Natural killer cell (primary cell): ENCODE data around the gene KPNB1. TPM values are rescaled to one million over a fixed set of nuclear protein-coding genes. Genes with fewer than 3 reads are reported as not detected.

Experiments
- ATAC-seq, 3 donors: fragments of 150-1000 bp in 2 of 3; fragments of 200-7000 bp in 1 of 3; cut with Tn5 transposase; 1 replicate in 1 of 3; 2 replicates in 2 of 3; pipeline ENCODE4 v1.10.0; 2021; ENCODE audit warnings: mild to moderate bottlenecking in 2 of 3, moderate library complexity in 2 of 3
- DNase-seq, 2 donors: peaks; one replicate each; pipeline versions ENCODE4 v3.0.0 to v3.0.0-alpha.2; 2013 to 2021; ENCODE audit warnings: mixed read lengths in 1 of 2
- H3K27ac ChIP-seq: one replicate; pipeline ENCODE4 v1.5.1; 2013; ENCODE audit warnings: mild to moderate bottlenecking, low read length
- H3K27me3 ChIP-seq: one replicate; pipeline ENCODE4 v1.6.1; 2013; ENCODE audit warnings: low read length; ENCODE audit not compliant: control insufficient read depth, insufficient read depth
- H3K36me3 ChIP-seq: one replicate; pipeline ENCODE4 v1.6.1; 2013; ENCODE audit warnings: low read length; ENCODE audit not compliant: control insufficient read depth, insufficient read depth
- H3K4me1 ChIP-seq: one replicate; pipeline ENCODE4 v1.6.1; 2013; ENCODE audit warnings: low read length; ENCODE audit not compliant: control insufficient read depth, insufficient read depth
- H3K4me3 ChIP-seq: one replicate; pipeline ENCODE4 v1.5.1; 2013; ENCODE audit warnings: low read length
- H3K9me3 ChIP-seq: one replicate; pipeline ENCODE4 v1.6.1; 2013; ENCODE audit warnings: low read length; ENCODE audit not compliant: control insufficient read depth, insufficient read depth
- H3K27ac Mint-ChIP-seq, 2 donors: one replicate each; pipeline ENCODE4 v1.8.0; 2022; ENCODE audit warnings: mild to moderate bottlenecking in 2 of 2, mixed read lengths in 2 of 2, moderate library complexity in 1 of 2
- H3K27me3 Mint-ChIP-seq, 2 donors: one replicate each; pipeline ENCODE4 v1.8.0; 2022; ENCODE audit warnings: low read depth in 2 of 2, mixed read lengths in 2 of 2
- H3K36me3 Mint-ChIP-seq: one replicate; pipeline ENCODE4 v1.8.0; 2022; ENCODE audit warnings: mixed read lengths
- H3K4me1 Mint-ChIP-seq, 2 donors: one replicate each; pipeline ENCODE4 v1.8.0; 2022; ENCODE audit warnings: mixed read lengths in 2 of 2
- H3K4me3 Mint-ChIP-seq: one replicate; pipeline ENCODE4 v1.8.0; 2022; ENCODE audit warnings: mild to moderate bottlenecking, moderate library complexity, mixed read lengths
- H3K9me3 Mint-ChIP-seq, 2 donors: one replicate each; pipeline ENCODE4 v1.8.0; 2022; ENCODE audit warnings: mixed read lengths in 2 of 2
- WGBS: methylation state at CpG from one replicate; pipeline ENCODE4 v1.1.7; 2013; ENCODE audit warnings: missing lambda C conversion rate; ENCODE audit not compliant: insufficient coverage; 5-methylcytosine and 5-hydroxymethylcytosine counted together
- intact Hi-C: fragments of 100-400 bp; cut with micrococcal nuclease; formaldehyde crosslinking; loops from one replicate; pipeline ENCODE4 v1.14.2; 2022
- total RNA-seq, 4 donors: library from RNA; stranded (reverse); fragments of 120-200 nt in 1 of 4; gene quantifications; one replicate each; pipeline versions ENCODE4 v1.2.3 to v1.2.4, GENCODE V29; 2013 to 2022
- TF ChIP-seq, protein P1 (sequence below): fragments of 200-600 bp; IDR thresholded peaks from one replicate; pipeline ENCODE4 v1.8.0; 2022; ENCODE audit warnings: antibody characterized with exemption

Gene KPNB1
- total RNA-seq, 3 donors from 2014 or later (not counting 1 experiment from before 2014, with no cell fraction given) = 236 to 273 (median 259) TPM

DNA sequence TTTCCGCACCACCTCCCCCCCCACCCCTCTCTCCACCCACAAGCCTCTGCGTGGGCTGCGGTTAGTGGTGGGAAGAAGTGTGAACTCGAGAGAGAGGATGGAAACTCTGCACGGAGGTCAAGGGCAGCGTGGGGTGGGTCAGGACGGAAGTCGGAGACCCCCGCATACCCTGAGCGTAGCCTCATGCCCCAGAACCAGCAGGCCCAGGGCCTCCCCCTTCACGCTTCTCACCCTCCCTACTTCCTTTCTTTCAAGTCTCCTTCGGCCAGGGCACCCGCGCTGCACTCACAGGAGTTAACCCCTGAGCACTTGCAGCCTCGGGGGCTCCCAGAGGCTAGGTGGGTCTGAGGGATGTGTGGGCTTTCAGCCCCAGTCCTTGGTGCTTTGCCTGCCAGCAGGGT lies 53.5 kb downstream of the KPNB1 start:
- 0% methylated on average over 14 of the region's 15 CpGs for WGBS
- intact Hi-C loops = loop anchor here (5.0 kb wide), 1 partner anchor 41 kb away; no protein-coding TSS in a partner anchor
- TF ChIP-seq, protein P1, sequence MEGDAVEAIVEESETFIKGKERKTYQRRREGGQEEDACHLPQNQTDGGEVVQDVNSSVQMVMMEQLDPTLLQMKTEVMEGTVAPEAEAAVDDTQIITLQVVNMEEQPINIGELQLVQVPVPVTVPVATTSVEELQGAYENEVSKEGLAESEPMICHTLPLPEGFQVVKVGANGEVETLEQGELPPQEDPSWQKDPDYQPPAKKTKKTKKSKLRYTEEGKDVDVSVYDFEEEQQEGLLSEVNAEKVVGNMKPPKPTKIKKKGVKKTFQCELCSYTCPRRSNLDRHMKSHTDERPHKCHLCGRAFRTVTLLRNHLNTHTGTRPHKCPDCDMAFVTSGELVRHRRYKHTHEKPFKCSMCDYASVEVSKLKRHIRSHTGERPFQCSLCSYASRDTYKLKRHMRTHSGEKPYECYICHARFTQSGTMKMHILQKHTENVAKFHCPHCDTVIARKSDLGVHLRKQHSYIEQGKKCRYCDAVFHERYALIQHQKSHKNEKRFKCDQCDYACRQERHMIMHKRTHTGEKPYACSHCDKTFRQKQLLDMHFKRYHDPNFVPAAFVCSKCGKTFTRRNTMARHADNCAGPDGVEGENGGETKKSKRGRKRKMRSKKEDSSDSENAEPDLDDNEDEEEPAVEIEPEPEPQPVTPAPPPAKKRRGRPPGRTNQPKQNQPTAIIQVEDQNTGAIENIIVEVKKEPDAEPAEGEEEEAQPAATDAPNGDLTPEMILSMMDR = no peak
- H3K4me3 ChIP-seq = peak overlapping the region; percentile 12
- Mint-ChIP-seq H3K27me3 (no peaks in the 10 kb centered on the region), H3K36me3 (no peaks in the 10 kb centered on the region), H3K9me3 (no peaks in the 10 kb centered on the region), H3K4me1 (peaks cover 84 to 92% of the 10 kb centered on the region in 2 donors), H3K27ac (peak overlapping the region; percentile 98), H3K4me3 (peak overlapping the region; percentile 91)
- DNase-seq (peak; percentile 69 to 71), ATAC-seq (peak; percentile 35 to 55 (median 53))
- H3K27ac ChIP-seq = peak overlapping the region; percentile 80
- peaks cover 96% of the 10 kb centered on the region for H3K4me1 ChIP-seq
- no peaks in the 10 kb centered on the region for H3K9me3 ChIP-seq
- H3K36me3 ChIP-seq = peaks cover 5% of the 10 kb centered on the region
- H3K27me3 ChIP-seq = no peaks in the 10 kb centered on the region

DNA sequence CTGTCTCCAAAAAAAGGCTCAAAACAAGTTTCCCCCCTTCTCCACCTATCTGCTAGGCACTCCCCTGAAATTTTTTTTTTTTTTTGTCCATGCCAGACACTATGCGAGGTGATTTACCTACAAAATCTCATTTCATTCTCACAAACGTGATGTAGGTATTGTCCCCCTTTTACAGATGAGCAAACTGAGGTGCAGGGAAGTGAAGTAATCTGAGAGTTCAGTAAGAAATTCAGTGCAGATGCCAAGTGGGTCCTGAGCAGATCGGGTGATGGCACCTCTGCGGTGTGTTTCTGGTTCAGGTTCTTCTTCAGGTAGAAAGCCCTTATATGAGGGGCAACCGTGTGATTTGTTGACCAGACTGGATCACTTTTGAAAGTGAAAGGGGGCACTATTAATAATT lies 54.0 kb downstream of the KPNB1 start:
- WGBS = 33% methylated on average over 3 of the region's 5 CpGs
- Histone ChIP-seq H3K4me3 (peak overlapping the region; percentile 12), H3K27me3 (no peaks in the 10 kb centered on the region), H3K27ac (peak overlapping the region; percentile 80), H3K9me3 (no peaks in the 10 kb centered on the region), H3K4me1 (peaks cover 93% of the 10 kb centered on the region), H3K36me3 (peaks cover 4% of the 10 kb centered on the region)
- intact Hi-C loops = loop anchor here (5.0 kb wide), 1 partner anchor 41 kb away; no protein-coding TSS in a partner anchor
- ATAC-seq (no peak), DNase-seq (peak in 1 of 2 donors; percentile 47)
- H3K9me3 Mint-ChIP-seq = no peaks in the 10 kb centered on the region
- H3K36me3 Mint-ChIP-seq = no peaks in the 10 kb centered on the region
- TF ChIP-seq, protein P1 = no peak
- H3K27ac Mint-ChIP-seq = peak overlapping the region; percentile 98
- peak overlapping the region; percentile 91 for H3K4me3 Mint-ChIP-seq
- H3K4me1 Mint-ChIP-seq = peaks cover 80 to 88% of the 10 kb centered on the region in 2 donors
- no peaks in the 10 kb centered on the region for H3K27me3 Mint-ChIP-seq

DNA sequence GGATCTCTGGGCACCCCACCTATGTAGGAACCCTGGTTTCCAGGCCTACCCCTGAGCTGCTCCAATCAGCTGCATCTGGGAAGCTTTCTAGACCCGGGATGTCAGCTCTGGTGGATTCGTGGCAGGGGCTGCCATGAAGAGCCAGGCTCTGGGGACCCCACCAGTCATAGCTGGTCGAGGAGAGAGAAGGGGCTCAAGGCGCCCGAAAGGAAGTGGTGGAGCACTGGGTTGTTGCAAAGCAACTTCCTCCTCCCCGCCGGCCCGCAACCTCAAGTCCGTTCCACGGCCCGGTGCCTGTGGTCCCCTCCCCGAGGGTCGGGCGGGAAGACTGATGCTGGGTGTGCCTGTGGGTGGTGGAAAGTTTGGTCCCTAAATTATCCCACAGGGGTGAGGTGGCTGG lies 54.4 kb downstream of the KPNB1 start:
- peaks cover 75 to 83% of the 10 kb centered on the region in 2 donors for H3K4me1 Mint-ChIP-seq
- no peak for ATAC-seq
- intact Hi-C loops = loop anchor here (5.0 kb wide), 1 partner anchor 42 kb away; no protein-coding TSS in a partner anchor

More for the DNA sequence above, 54.4 kb downstream of the KPNB1 start:
- Histone ChIP-seq H3K27ac (peak overlapping the region; percentile 80), H3K27me3 (no peaks in the 10 kb centered on the region), H3K36me3 (peaks cover under 1% of the 10 kb centered on the region), H3K4me3 (no peak overlapping the region), H3K9me3 (no peaks in the 10 kb centered on the region), H3K4me1 (peaks cover 88% of the 10 kb centered on the region)
- H3K27me3 Mint-ChIP-seq = no peaks in the 10 kb centered on the region
- no peaks in the 10 kb centered on the region for H3K9me3 Mint-ChIP-seq
- WGBS = under 1% methylated on average over 13 of the region's 14 CpGs
- DNase-seq = peak in 1 of 2 donors; percentile 57
- H3K4me3 Mint-ChIP-seq = peak overlapping the region; percentile 91
- H3K27ac Mint-ChIP-seq = peak overlapping the region; percentile 98
- no peaks in the 10 kb centered on the region for H3K36me3 Mint-ChIP-seq
- TF ChIP-seq, protein P1 = no peak
